GM19324 (cell line): ENCODE results near the gene RGS16.

Experiments used
- ATAC-seq: cut with Tn5 transposase; IDR thresholded peaks from one replicate; pipeline ENCODE4 v1.9.1; 2021; ENCODE audit warnings: mild to moderate bottlenecking, moderate library complexity; ENCODE audit not compliant: unreplicated experiment, low FRiP score

RGS16 gene

DNA sequence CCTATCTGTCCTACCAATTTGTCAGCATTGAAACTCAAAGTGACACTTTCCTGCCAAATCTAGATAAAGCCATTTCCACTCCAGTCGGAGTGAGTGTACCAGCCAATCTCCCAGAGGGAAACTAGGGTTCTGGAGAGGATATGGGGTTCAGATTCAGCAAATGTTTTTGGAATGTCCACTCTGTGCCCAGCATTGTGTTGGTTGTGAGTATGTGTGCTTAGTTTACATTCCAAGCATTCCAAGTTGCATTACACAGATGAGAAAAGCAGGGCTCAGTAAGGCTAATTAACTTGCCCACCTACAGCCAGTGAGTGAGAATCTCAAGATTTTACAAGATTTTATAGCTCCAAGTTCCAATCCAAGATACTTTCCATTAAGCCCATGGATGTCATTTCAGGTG lies 26.4 kb upstream of the RGS16 start:
- no peak for ATAC-seq

DNA sequence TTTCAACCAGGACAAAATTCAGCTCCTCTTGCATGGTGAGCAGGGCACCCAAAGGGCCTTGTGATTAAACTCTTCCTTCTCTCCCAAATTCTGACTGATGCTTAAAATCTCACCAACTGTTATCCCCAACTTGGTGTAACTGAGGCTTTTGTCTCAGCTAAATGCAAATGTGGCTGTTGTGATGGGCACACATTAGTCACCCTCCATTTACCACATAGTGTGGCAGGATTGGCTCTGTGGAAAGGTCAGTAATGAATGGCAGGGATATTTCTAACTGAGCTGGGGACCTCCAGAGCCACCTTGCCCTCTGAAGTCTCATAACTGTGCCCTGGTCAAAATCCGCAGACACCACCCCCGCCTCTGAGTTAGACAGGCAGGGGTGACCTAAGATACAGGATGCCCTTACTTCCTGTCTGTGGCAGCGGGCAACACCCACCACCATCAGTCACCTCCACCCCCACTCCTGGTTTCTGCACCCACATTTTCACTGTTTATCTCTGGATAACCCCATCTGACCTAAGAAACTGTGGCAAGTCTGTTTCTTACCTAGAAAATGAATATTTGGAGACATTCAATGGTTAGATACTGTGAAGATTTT lies 25.4 kb upstream of the RGS16 start:
- ATAC-seq = peak; percentile 59

DNA sequence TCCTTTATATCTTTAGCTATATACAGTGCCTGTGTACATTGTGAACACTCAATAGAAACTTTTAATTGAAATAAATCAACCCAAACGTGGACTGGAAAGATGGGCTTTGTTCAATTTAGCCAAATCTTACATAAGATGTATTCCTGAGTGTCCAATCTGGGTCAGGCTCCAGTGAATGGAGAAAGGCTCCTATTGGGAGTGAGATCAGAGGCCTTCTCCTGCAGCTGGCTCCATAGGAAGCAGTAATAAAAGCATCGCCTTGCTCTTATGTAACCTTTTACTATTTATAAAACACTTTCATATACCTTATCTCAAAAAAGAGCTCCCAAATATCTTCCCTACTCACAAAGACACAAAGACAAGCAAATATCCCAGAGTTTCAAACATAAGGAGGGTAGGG lies 24.9 kb upstream of the RGS16 start:
- no peak for ATAC-seq

DNA sequence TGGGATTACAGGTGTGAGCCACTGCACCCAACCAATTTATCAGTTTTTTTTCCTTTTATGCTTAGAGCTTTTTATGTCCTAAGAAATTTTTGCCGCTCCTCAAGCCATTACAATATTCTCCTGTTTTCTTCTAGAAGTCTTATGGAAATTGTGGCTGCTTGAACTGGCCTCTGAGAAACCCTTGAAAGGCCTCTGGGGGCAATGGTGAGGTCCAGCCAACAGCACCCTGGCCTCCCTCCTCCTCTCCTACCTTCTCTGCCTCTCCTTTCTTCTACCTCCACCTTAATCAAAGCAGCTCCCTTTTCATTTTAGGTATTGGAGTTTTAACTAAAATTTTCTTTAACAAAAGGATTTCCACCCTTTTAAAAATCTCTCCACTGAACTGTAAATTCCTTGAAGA lies 24.5 kb upstream of the RGS16 start:
- ATAC-seq = no peak

DNA sequence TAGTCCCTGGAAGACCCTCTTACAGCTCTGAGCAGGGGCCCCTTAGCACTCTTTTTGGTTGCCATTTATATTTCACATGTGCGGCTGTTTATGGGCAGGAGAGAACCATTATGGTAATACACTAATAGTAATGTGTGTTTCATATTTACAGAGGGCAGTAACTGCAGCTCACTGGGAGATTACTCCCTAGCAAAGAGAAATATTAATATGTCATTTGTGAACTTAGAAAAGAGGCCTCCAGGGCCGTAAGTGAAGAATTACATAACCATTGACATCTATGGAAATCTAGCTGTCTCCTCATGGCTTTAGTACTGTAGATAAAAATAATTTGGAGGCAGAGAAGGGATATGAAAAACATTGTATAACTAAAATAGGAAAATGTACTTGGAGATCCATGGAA lies 23.4 kb upstream of the RGS16 start:
- ATAC-seq = no peak

DNA sequence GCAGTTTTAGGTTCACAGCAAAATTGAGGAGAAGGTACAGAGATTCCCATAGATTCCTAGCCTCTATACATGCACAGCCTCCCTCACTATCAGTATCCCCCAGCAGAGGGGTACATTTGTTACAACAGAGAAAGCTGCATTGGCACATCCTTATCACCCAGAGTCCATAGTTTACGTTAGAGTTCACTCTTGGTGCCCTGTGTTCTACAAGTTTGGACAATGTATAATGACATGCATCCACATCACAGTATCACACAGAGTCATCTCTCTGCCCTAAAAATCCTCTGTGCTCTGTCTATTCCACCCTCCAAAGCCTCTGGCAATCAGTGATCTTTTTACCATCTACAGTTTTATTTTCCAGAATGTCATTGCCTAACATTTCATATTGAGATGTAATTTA lies 22.3 kb upstream of the RGS16 start:
- ATAC-seq = no peak

DNA sequence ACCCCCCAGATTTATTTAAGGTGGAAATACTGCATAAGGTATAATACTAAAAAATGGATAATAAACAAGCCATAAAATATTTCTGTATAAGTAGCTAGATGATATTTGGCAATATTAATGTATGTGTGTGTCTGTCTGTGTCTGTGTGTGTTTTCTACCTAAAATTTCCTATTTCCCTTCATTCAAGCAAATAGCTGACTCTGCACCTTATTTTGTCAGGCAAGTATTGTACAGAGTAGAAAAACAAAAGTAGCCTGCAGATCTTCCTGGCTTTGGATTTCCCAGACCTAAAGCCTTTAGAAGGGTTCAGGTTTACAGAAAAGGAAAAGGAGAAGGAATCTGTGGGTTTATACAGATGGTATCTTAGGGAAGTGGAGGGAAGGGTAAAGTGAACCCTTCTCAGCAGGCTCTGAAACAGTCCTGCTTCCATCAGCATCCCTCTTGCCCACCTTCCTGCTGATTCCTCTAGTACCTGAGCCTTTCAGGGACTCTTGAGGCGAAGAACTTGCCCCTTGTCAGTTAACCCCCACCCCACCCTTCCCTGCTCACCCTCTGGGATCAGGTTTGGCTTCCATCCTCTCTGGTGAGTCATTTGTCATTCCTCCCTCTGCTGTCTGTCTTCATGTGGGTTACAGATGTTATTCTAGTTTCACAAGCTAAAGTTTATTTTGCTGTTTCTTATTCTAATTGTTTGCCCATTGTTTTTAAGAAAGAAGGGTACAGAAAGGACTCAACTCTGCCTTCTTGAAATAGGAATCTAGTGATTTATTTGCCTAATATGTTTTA lies 21.7 kb upstream of the RGS16 start:
- no peak for ATAC-seq

DNA sequence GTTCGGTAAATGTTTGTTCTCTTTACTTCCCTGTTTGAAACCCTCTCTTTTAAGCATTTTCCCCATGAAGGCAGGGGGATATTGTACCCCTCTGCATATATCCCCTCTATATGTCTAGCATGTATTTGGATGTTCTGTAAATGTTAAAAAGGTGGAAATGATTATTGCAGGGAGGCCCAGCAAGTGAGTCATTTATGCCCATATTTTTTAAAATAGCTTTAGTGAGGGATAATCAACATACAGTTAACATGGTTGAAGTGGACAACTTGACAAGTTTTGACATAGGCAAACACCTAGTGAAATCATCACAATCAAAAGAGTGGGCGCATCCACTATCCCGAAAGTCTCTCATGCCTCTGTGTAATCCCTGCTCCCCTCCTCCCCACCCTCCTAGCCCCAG lies 20.8 kb upstream of the RGS16 start:
- ATAC-seq = no peak

DNA sequence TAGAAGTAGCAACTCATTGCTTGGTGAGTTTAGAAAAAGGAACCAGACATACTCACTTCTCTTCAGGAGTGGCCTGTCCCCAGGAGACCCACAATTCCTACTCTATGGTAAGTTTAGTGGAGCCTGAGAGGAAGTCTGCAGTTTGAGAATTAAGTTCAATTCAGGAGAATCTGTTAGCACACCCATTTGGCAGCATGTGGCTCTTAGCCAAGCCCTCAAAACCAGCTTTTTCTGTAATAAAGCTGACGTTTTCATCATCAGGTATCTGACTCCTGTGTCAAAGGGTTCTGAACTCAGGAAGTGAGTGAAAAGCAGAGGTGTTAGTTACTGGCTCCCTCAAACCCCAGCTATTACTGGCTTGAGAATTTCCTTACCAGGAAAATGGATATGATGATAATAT lies 20.4 kb upstream of the RGS16 start:
- no peak for ATAC-seq

DNA sequence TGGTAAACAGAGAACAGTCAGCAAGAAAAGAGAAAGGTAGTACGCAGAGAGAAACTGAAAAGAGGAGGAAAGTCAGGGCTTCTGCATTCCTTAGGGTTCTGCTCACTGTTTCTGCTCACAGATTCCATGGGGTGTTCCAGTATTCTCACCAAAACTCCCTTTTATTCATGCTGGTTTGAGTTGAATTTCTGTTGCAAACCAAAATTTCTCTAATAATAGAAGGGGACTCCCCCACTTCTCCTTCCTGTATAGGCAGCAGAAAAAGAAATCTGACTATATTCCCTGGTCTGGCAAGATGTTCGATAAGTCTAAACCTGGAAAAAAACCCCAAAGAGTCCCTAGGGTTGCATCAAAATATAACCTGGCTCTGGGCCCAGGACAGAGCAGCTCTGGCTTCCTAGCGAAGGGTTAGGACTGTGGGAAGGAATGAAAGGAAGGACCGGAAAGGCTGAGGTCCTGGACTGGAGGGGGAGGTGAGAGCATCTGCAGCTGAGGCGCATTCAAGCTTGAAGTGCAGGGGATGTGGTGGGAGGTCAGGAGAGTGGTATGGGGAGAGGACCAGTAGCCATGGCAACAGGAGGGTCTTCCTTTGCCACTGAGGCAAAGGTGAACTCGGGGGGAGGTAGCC lies 18.8 kb upstream of the RGS16 start:
- no peak for ATAC-seq

DNA sequence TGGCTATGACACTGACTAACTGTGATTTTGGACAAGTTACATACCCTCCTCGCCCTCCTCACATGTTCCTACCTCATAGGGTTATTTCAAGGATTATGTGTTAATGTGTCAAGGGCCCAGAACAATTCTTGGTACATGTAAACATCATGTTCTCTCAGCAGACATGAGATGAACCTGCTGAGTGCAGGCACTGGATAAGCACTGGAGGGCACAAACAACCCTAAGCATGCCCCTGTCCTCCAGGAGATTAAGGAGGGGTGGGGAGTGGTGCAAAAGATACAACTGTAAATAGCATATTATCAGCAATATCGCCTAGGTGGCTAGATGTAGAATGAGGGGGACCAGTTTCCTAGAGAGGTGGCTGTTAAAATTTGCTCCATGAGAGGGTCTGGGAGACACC lies 17.7 kb upstream of the RGS16 start:
- ATAC-seq = no peak

DNA sequence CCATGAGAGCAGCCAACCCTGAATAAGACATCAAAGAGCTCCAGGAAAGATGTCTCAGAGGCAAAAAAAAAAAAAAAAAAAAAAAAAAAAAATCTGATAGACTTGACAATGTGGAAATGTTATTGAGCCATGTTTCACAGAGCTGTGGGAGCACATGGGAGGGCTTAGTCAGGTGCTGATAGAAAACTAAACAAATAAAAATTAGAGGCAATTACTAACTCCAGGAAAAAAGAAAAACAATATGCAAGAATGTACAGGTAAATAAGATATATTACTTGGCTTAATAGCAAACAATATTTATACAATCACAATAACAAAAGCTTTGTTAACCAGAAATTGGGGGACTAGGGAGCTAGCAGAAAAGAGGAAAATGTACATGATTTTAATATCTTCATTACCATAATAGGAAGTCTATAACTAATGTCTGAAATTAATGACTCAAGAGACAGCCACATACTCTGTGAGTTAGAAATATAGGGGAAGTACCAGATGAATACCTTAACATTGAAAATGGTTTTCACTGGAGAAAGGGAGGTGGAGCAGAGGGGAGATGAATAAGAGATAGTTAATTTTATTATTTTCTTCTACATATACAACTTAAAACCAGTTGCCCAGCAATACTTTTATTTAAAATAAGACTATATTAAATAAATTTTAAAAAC lies 16.9 kb upstream of the RGS16 start:
- ATAC-seq = no peak

DNA sequence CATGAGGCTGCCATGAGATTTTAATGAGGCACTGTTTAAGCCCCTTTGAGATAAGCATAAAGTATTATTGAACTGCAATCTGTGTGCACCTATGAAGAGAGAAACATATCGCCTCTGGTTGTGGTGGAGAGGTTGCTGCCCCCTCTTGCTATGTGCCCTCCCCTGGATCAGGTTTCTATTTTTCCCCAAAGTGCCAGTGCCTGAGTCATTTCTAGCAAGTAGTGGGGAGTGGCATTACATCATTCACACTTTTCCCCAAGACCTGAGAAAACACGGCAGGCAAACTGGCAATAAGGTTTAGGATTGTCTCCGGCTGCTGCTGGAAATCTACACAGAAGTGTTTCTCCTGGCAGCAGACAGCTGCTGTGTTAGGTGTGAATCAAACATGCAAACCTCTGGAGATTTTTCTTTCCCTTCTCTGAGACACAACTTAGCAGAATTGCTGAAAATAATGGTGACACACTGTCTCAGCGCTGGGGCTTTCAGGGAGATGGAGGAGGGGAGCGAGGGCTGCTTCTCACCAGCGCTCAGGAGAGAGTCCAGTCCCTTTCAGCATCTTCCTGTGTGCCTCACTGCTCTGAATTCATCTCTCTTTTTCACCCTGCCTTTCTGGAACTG lies 13.7 kb upstream of the RGS16 start:
- ATAC-seq = no peak

DNA sequence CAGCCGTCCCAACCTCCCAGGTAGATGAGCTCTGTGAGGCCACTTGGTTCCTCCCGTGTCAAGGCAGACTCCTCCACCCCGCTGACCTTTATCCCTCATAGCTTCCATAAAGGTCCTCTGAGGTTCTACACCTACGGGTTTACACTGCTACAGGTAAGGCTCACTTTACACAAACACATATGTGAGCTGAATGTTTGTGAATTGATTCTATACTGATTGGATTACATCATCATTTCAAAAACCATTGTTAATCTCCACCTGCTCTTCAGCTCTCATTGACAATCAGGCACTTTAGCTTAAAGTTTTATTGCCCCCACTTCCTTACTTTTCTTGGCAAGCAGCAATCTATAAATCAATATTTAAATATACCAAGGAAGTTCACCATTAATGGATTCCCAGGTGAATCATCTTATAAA lies 12.8 kb upstream of the RGS16 start:
- no peak for ATAC-seq

DNA sequence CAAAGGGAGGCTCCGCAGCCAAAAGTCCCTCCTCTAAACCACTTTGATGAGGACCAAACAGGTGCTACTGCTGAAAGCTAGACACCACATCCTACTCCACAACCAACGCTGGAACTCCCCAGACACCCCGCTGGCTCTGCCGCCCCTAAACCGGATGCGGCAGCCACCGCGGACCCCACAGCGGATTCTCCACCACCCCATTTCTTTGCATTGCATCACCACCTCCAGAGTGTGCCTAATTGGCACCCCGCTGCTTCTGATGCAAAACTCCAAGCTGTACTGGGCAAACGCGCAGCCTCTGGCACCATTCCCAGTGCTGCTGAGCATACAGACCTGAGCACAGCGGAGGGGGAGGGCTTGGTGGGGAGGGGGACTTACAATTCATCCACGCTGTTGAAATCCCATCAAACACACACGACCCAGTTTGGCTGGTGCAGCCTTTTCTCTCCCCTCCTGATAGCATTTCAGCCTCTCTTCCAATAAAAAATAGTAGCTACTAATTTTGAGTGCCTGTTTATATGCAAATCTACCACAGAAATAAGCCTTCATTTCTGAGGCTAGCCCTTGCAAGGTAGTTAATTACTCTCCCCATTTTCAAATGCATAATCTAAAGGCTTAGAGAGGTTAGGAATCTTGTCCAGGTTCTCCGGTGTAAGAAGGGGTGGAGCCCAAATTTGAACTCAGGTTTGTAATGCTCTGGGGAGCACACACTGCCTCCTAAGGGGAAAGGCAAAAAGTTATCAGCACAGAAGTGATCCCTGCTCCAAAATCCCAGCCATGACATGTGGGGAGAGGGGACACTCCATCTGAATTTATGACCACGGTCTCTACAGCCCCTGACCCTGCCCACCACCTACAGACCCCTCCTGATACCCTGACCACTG lies 12.2 kb upstream of the RGS16 start:
- peak; percentile 47 for ATAC-seq

DNA sequence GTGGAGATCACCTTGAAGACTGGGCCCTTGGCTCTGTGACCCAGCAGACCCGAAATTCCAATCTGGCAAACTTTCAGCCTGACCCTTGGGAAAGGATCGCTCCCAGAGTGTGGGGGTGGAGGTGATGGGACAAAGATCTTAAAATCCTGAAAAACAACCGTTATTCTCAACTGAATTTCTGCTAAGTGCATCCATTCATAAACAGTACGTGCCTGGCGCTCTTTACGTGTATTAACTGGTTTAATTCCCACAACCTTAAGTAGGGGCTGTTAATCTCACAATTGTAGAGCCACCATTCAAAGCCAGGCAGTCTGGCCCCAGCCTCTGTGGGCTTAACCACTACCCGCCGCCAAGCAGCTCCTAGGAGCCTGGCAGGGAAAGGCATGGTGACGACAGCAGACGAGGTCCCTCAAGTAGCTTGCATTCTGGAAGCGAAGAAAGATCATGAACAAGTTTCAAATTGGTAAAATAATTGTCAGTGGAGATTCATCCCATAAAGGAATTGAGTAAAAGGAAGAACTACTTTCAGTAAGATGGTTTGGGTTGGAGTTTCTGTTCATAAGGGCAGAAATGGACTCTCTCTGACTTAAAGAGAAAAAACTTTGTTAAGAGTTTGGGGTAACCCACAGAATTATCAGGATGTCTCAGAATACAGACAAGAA lies 11.4 kb upstream of the RGS16 start:
- peak; percentile 12 for ATAC-seq

DNA sequence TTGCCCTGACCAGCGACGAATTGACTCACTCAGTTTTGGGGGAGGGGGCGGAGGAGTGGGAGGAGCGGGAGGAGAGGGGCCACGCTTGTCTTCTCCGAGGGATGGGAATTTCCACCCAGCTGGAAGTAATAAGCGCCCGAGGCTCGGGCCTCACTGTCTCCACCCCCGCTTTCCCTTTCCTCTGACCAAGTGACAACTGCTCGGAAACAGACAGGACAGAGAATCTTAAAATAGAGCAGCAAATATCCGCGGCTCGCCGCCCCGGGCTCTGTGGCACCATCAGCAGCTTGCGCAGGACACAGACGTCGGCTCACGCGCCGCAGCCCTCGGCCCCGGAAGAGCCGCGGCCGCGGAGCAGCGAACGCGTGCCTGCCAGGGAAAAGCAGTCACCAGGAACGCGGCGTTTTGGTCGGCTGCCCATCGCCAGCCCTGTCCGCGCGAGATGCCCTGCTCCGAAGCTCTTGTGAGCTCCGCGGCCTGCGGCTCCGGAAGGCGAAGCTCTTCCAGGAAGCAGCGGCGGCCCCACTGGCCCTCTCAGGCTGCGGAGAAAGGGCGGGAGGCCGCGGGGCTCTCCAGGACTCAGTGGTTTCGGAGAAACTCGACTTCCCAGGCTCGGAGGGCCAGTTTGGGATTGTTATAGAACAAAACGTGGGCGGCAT lies 10.7 kb upstream of the RGS16 start:
- ATAC-seq = peak; percentile 56

DNA sequence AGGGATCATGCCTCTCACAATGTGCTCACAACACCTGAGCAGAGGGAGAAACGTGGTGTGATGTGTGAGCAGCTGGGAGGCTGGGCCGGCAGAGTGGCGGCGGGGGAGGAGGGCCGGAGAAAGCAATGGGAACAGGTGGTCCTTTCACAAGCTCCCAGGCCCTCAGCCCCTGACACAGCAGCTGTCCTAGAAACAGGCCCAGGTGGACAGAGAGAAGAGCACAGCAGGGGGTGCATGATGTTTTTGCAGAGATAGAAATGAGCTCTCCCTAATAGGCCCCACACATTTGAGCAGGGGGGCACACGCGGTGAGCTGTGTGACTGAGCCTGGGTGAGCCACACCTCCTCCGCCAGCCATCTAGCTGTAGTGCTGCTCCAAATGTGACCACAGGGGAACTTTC lies 7.6 kb upstream of the RGS16 start:
- ATAC-seq = no peak

DNA sequence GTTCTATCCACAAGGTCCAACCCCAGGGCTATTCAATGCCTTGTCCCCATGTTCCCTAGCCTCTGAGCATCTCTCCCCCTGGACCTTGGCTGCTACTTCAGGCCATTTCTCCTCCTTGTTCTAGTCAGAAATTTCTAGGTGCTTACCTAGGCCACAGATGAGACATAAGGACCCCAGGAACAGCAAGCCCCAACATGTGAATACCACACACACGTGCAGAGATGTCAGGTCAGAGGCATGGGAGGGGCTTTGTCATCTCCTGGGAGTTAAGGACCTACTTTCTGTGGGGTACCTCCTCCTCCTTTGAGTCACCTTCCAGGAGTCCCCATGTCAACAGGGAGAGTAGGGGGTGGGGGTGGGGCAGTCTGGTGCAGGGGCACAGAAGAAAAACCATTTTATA lies 7.1 kb upstream of the RGS16 start:
- no peak for ATAC-seq
